ENCODE results near the gene GPATCH11.

DNA sequence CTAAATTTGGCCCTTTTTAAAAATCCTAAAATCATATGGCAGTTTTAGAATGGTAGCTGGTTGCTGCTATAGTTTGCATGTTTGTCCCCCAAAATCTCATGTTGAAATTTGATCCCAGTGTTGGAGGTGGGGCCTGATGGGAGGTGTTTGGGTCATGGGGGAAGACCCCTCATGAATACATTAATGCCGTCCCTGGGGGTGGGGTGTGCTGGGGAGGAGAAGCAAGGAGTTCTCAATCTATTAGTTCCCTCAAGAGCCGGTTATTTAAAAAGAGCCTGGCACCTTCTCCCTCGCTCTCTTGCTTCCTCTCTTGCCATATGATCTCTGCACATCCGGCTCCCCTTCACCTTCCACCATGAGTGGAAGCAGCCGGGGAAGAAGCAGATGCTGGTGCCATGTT is 20.8 kb downstream of the GPATCH11 start:
- TF ChIP-seq, protein P1, sequence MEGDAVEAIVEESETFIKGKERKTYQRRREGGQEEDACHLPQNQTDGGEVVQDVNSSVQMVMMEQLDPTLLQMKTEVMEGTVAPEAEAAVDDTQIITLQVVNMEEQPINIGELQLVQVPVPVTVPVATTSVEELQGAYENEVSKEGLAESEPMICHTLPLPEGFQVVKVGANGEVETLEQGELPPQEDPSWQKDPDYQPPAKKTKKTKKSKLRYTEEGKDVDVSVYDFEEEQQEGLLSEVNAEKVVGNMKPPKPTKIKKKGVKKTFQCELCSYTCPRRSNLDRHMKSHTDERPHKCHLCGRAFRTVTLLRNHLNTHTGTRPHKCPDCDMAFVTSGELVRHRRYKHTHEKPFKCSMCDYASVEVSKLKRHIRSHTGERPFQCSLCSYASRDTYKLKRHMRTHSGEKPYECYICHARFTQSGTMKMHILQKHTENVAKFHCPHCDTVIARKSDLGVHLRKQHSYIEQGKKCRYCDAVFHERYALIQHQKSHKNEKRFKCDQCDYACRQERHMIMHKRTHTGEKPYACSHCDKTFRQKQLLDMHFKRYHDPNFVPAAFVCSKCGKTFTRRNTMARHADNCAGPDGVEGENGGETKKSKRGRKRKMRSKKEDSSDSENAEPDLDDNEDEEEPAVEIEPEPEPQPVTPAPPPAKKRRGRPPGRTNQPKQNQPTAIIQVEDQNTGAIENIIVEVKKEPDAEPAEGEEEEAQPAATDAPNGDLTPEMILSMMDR (conservative IDR thresholded peaks at IDR 0.05; ENCODE audit: low read length) = no peak
- TF ChIP-seq EZH2phosphoT487 (IDR thresholded peaks at IDR 0.05; ENCODE audit: borderline replicate concordance, low read depth, low read length) = no peak

Measured in OCI-LY7 (cell line).